Bronchial epithelial cell (primary cell): Measurements from ENCODE around the gene SPRR2E. TPM values are rescaled to one million over a fixed set of nuclear protein-coding genes. Genes with fewer than 3 reads are reported as not detected.

Experiments
- DNase-seq: peaks from one replicate; pipeline ENCODE4 v3.0.0-alpha.2; 2010; ENCODE audit warnings: low read depth
- FAIRE-seq: peaks from 2 replicates; lab custom pipeline; 2011; peaks lifted over from hg19 to GRCh38; lab: Jason Lieb, UNC
- H3K27me3 ChIP-seq: 2 replicates; pipeline ENCODE4 v1.5.1; 2011; ENCODE audit warnings: low read length; ENCODE audit not compliant: control insufficient read depth, insufficient read depth
- H3K36me3 ChIP-seq: 2 replicates; pipeline ENCODE4 v1.5.1; 2011; ENCODE audit warnings: low read length; ENCODE audit not compliant: control insufficient read depth, insufficient read depth
- H3K4me3 ChIP-seq: 2 replicates; pipeline ENCODE4 v1.5.1; 2011; ENCODE audit warnings: mild to moderate bottlenecking, low read depth, low read length, control low read depth
- total RNA-seq: library from RNA; depleted of rRNA; stranded (reverse); fragments of >200 nt; gene quantifications from 2 replicates; pipeline ENCODE4 v1.2.1, GENCODE V29; 2014
- TF ChIP-seq, protein P1 (sequence below): IDR thresholded peaks from 2 replicates; pipeline ENCODE4 v1.5.1; 2011; ENCODE audit warnings: mild to moderate bottlenecking, moderate library complexity, low read length, control low read depth, inconsistent platforms; ENCODE audit not compliant: insufficient read depth, severe bottlenecking

The SPRR2E gene
- total RNA-seq, 1 donor from 2014 or later, result 0.26 TPM

GRCh38 chr1:153081736-153082135 is 12.6 kb downstream of the SPRR2E start:
- Histone ChIP-seq H3K27me3 (no peaks in the 10 kb centered on the region), H3K4me3 (no peak overlapping the region), H3K36me3 (no peaks in the 10 kb centered on the region)
- TF ChIP-seq, protein P1, sequence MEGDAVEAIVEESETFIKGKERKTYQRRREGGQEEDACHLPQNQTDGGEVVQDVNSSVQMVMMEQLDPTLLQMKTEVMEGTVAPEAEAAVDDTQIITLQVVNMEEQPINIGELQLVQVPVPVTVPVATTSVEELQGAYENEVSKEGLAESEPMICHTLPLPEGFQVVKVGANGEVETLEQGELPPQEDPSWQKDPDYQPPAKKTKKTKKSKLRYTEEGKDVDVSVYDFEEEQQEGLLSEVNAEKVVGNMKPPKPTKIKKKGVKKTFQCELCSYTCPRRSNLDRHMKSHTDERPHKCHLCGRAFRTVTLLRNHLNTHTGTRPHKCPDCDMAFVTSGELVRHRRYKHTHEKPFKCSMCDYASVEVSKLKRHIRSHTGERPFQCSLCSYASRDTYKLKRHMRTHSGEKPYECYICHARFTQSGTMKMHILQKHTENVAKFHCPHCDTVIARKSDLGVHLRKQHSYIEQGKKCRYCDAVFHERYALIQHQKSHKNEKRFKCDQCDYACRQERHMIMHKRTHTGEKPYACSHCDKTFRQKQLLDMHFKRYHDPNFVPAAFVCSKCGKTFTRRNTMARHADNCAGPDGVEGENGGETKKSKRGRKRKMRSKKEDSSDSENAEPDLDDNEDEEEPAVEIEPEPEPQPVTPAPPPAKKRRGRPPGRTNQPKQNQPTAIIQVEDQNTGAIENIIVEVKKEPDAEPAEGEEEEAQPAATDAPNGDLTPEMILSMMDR, result no peak
- FAIRE-seq (no peak), DNase-seq (no peak)

- TF ChIP-seq, protein P1, result no peak
- peak; percentile 79 for FAIRE-seq
- Histone ChIP-seq H3K4me3 (no peak overlapping the region), H3K36me3 (no peaks in the 10 kb centered on the region), H3K27me3 (peaks cover 2% of the 10 kb centered on the region)
- DNase-seq, result no peak
Measured at GRCh38 chr1:153072806-153073726, 21.3 kb downstream of the SPRR2E start.

GRCh38 chr1:153071511-153071910 is 22.8 kb downstream of the SPRR2E start, which contains the start of gene SPRR2B:
Gene SPRR2B (minus strand): TSS chr1:153071611. CDS start chr1:153070839, 772 bp downstream.
- no peak for FAIRE-seq
- Histone ChIP-seq H3K27me3 (peaks cover 2% of the 10 kb centered on the region), H3K4me3 (no peak within 1 kb of the TSS), H3K36me3 (no peaks in the 10 kb centered on the region)
- TF ChIP-seq, protein P1, result no peak
- DNase-seq, result no peak

DNA sequence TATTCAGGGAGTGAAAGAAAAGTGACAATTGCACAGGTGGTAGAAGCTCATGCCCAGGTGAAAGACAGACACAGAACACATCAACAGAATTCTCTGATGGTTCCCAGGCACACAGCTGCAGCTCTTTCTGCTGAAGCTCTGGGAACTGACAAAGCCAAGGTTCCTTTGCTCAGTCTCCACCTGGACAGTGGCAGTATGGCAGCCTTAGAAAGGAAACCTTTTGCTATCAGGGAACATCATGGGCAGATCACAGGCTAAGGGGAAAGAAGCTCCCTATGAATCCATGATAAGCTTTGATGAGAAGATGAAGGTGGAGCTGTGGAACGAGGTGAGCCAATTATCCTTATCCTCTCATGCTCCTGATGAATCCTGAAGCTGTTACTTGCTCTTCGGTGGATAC is 24.1 kb downstream of the SPRR2E start:
- no peaks in the 10 kb centered on the region for H3K36me3 ChIP-seq
- DNase-seq (no peak), FAIRE-seq (no peak)
- H3K4me3 ChIP-seq, result no peak overlapping the region
- TF ChIP-seq, protein P1, result no peak
- H3K27me3 ChIP-seq, result peaks cover 2% of the 10 kb centered on the region

- Histone ChIP-seq H3K36me3 (no peaks in the 10 kb centered on the region), H3K4me3 (no peak overlapping the region), H3K27me3 (no peaks in the 10 kb centered on the region)
- peak; percentile 55 for DNase-seq
- peak; percentile 94 for FAIRE-seq
- TF ChIP-seq, protein P1, result no peak
Measured at GRCh38 chr1:153058826-153059784, 35.2 kb downstream of the SPRR2E start.
